Fibroblast of lung (primary cell): ENCODE measurements around the gene RBM20. TPM values are rescaled to one million over a fixed set of nuclear protein-coding genes. Genes with fewer than 3 reads are reported as not detected.
A peak's percentile ranks its signal among the peaks of the same experiment; 100 is the strongest.

Experiments
- DNase-seq, 2 donors: peaks; one replicate each; pipeline versions ENCODE4 v3.0.0 to v3.0.0-alpha.2; 2010; ENCODE audit warnings: low read depth in 2 of 2
- H2AFZ ChIP-seq: 2 replicates; pipeline ENCODE4 v1.5.1; 2012; ENCODE audit warnings: low read length, control low read depth, inconsistent platforms
- H3K27ac ChIP-seq: 2 replicates; pipeline ENCODE4 v1.5.1; 2011; ENCODE audit warnings: low read length, control low read depth; ENCODE audit not compliant: insufficient read depth
- H3K27me3 ChIP-seq: 2 replicates; pipeline ENCODE4 v1.5.1; 2011; ENCODE audit warnings: mild to moderate bottlenecking, low read length; ENCODE audit not compliant: control insufficient read depth, insufficient read depth
- H3K36me3 ChIP-seq: 2 replicates; pipeline ENCODE4 v1.5.1; 2011; ENCODE audit warnings: low read length; ENCODE audit not compliant: control insufficient read depth, insufficient read depth
- H3K4me1 ChIP-seq: 2 replicates; pipeline ENCODE4 v1.5.1; 2011; ENCODE audit warnings: low read length; ENCODE audit not compliant: control insufficient read depth, insufficient read depth; ENCODE audit errors: extremely low read depth
- H3K4me2 ChIP-seq: 2 replicates; pipeline ENCODE4 v1.5.1; 2011; ENCODE audit warnings: low read length, control low read depth; ENCODE audit not compliant: insufficient read depth; ENCODE audit errors: extremely low read depth
- H3K4me3 ChIP-seq, 4 experiments: fragments of 200-600 bp in 1 of 4; sonication (generic) in 1 of 4; replicated peaks in 1 of 4; 2 replicates each; pipeline ENCODE4 v1.5.1; 2011 to 2016; ENCODE audit warnings: low read length in 4 of 4, low read depth in 3 of 4, mild to moderate bottlenecking in 3 of 4, control low read depth in 2 of 4, inconsistent platforms in 1 of 4, mixed read lengths in 1 of 4; ENCODE audit not compliant: insufficient read depth in 1 of 4; ENCODE audit errors: control extremely low read depth in 1 of 4
- H3K79me2 ChIP-seq: 2 replicates; pipeline ENCODE4 v1.5.1; 2012; ENCODE audit warnings: mild to moderate bottlenecking, low read length, inconsistent platforms; ENCODE audit not compliant: control insufficient read depth, insufficient read depth
- H3K9ac ChIP-seq: 2 replicates; pipeline ENCODE4 v1.5.1; 2011; ENCODE audit warnings: mild to moderate bottlenecking, low read length, control low read depth; ENCODE audit not compliant: insufficient read depth
- H3K9me3 ChIP-seq: 2 replicates; pipeline ENCODE4 v1.5.1; 2012; ENCODE audit warnings: low read depth, low read length; ENCODE audit not compliant: control insufficient read depth, insufficient read depth
- H4K20me1 ChIP-seq: 2 replicates; pipeline ENCODE4 v1.5.1; 2011; ENCODE audit warnings: low read length; ENCODE audit not compliant: control insufficient read depth, insufficient read depth; ENCODE audit errors: extremely low read depth
- CTCF ChIP-seq, 2 donors: IDR thresholded peaks in 1 of 2; conservative IDR thresholded peaks in 1 of 2; 1 replicate in 1 of 2; 2 replicates in 1 of 2; pipeline ENCODE4 v1.5.1; 2011 to 2012; ENCODE audit warnings: low read length in 2 of 2, control low read depth in 1 of 2, inconsistent platforms in 1 of 2, low read depth in 1 of 2, mild to moderate bottlenecking in 1 of 2
- EZH2 ChIP-seq: IDR thresholded peaks from 2 replicates; pipeline ENCODE4 v1.5.1; 2012; ENCODE audit warnings: low read length, control low read depth, mild to moderate bottlenecking; ENCODE audit errors: missing control alignments
- polyA plus RNA-seq, 2 donors: library from polyadenylated mRNA; depleted of rRNA in 1 of 2; stranded (reverse) in 1 of 2; unstranded in 1 of 2; fragments of >200 nt; gene quantifications; 2 replicates each; pipeline ENCODE4 v1.2.1, GENCODE V29; 2011 to 2012; ENCODE audit warnings: missing spikeins in 1 of 2
- total RNA-seq: library from RNA; depleted of rRNA; stranded (reverse); fragments of >200 nt; gene quantifications from 2 replicates; pipeline ENCODE4 v1.2.1, GENCODE V29; 2014

The RBM20 gene
- total and polyA plus RNA-seq, 2 donors (not counting 1 experiment from before 2014, with no cell fraction given), result under 0.01 to 0.05 TPM

DNA sequence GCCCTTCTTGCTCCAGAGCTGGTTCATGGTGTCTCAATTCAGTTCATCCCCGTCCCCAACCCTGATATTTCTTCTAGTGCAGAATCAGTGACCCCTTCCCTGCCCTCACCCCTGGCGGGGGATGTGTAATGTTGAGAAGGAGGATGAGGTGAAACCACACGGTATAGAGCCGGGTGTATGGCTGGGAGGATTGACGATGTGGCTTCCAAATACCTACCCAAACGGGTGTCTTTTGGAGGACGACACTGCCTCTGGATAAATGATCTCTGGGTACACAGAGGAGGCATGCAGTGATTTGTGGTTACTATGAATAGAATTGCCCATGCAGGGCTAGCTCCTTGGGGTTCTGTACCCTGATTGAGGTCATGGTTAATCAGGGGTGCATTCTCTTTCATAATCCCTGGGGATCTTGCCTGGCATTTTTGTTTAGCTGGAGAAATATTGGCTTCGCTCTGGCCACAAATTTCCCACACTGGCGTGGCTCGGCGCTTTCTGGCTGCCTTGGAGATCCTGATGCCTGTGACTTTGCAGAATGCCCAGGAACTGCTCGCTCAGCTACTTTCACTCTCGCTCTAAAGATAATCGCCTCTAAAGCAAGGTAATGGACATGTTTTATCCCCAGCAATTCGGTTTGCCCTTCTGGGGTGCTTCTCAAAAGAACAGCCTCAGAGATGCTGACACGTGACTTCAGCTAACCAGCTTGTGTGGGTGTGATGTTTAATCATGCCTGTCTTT is 89.2 kb downstream of the RBM20 start:
- H3K9ac ChIP-seq, result no peak overlapping the region
- H3K4me2 ChIP-seq, result peak overlapping the region; percentile 64
- no peaks in the 10 kb centered on the region for H4K20me1 ChIP-seq
- H3K4me3 ChIP-seq, result peak overlapping the region; percentile 21 to 53 (median 26)
- DNase-seq, result peak; percentile 14 to 17
- H3K27me3 ChIP-seq, result peaks cover 7% of the 10 kb centered on the region
- no peak for TF ChIP-seq EZH2
- no peak for TF ChIP-seq CTCF (conservative IDR thresholded peaks at IDR 0.05 in 1 of 2, IDR thresholded peaks at IDR 0.05 in 1 of 2; ENCODE audit: low read depth in 1 of 2, low read length in 2 of 2)
- no peak overlapping the region for H2AFZ ChIP-seq
- H3K79me2 ChIP-seq, result no peaks in the 10 kb centered on the region
- no peaks in the 10 kb centered on the region for H3K36me3 ChIP-seq
- no peaks in the 10 kb centered on the region for H3K9me3 ChIP-seq
- no peaks in the 10 kb centered on the region for H3K4me1 ChIP-seq
- no peak overlapping the region for H3K27ac ChIP-seq

DNA sequence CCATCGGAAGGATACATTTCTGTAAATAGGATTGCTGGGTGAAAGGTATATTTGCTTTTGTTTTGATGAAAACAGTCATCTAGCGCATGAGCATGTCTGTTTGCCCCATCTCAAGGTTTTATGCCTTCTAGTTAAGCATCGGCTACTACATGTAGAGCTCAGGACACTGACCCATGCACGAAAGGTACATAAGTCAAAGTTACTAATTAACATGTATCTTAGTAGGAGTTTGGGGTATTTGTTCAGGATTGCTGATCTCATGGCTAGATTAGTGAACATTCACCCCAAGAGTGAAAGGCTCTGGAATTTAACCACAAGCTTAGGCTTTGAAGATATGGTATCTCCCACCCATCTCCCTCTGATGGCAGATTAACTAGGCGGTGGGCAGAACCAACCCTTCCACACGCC is 91.5 kb downstream of the RBM20 start:
- H3K27ac ChIP-seq, result no peak overlapping the region
- no peaks in the 10 kb centered on the region for H3K36me3 ChIP-seq
- no peaks in the 10 kb centered on the region for H3K79me2 ChIP-seq
- H3K9me3 ChIP-seq, result no peaks in the 10 kb centered on the region
- no peaks in the 10 kb centered on the region for H3K4me1 ChIP-seq
- peaks cover 7% of the 10 kb centered on the region for H3K27me3 ChIP-seq
- no peak overlapping the region for H3K4me2 ChIP-seq
- H3K4me3 ChIP-seq, result no peak overlapping the region
- H3K9ac ChIP-seq, result no peak overlapping the region
- no peak for TF ChIP-seq CTCF (conservative IDR thresholded peaks at IDR 0.05 in 1 of 2, IDR thresholded peaks at IDR 0.05 in 1 of 2; ENCODE audit: low read depth in 1 of 2, low read length in 2 of 2)
- no peak overlapping the region for H2AFZ ChIP-seq
- DNase-seq, result no peak
- no peaks in the 10 kb centered on the region for H4K20me1 ChIP-seq

DNA sequence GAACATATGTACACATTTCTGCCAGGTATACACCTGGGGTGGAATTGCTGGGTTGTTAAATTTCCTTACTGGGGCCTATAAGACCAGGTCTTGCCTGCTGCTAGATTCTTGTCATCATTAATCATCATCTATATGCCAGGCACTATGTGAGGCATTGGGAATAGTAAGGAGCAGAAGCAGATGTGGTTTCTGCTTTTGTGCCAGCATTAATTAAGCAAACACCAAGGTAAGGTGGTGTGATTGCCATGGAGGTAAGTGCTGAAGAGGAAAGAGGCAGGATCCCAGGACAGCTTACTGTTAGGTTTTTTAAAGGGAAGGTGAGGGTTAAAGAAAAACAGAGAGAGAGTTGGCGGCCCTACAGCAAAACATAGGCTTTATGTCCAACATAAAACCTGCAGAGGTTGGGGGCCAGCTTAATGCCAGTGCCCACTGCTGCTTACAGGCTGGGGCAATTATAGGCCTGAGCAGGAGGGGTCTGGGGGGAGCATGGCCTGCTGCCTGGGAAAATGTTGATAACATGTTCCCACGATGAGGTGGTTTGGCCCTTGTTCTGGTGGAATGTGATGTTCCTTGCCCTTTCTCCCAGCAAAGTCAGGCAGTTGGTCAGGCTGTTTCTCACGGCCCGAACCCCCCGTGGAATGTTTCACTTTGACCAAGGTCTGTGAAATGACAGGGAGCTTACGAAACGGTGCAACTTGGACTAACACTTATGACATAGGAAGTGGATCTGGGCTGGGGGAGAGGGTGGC is 93.9 kb downstream of the RBM20 start:
- Histone ChIP-seq H3K9ac (no peak overlapping the region), H3K36me3 (no peaks in the 10 kb centered on the region), H4K20me1 (no peaks in the 10 kb centered on the region), H3K27me3 (peaks cover 11% of the 10 kb centered on the region), H3K27ac (no peak overlapping the region), H3K79me2 (no peaks in the 10 kb centered on the region), H3K9me3 (no peaks in the 10 kb centered on the region), H3K4me1 (no peaks in the 10 kb centered on the region), H3K4me3 (no peak overlapping the region), H3K4me2 (no peak overlapping the region), H2AFZ (no peak overlapping the region)
- DNase-seq, result peak; percentile 18 to 44
- TF ChIP-seq EZH2, result no peak
- TF ChIP-seq CTCF (conservative IDR thresholded peaks at IDR 0.05 in 1 of 2, IDR thresholded peaks at IDR 0.05 in 1 of 2; ENCODE audit: low read depth in 1 of 2, low read length in 2 of 2), result no peak
